K562 (cell line): ENCODE measurements around the gene SOST. TPM values are rescaled to one million over a fixed set of nuclear protein-coding genes. Genes with fewer than 3 reads are reported as not detected.

Source experiments
- ATAC-seq: fragments of 200-7000 bp; cut with Tn5 transposase; 3 replicates; pipeline ENCODE4 v1.9.1; 2020; ENCODE audit warnings: moderate library complexity
- BruUV-seq: library from RNA; stranded (reverse); fragments of 400-500 nt; replicated peaks from 2 replicates; lab custom pipeline; 2021; lab: Mats Ljungman, UMichigan
- CTCF ChIA-PET: fragments of 300-600 bp; formaldehyde crosslinking; extraction: SDS; loops from one replicate; lab custom pipeline; 2021; ENCODE audit warnings: low intra/inter-chr PET ratio; lab: Yijun Ruan, JAX
- POLR2A ChIA-PET: fragments of 300-600, 350-650 bp; sonication (Branson Sonifier 250); formaldehyde crosslinking; extraction: SDS; loops from one replicate; lab custom pipeline; 2021; ENCODE audit warnings: antibody characterized with exemption, inconsistent platforms; lab: Yijun Ruan, JAX
- DNase-seq, 4 experiments: peaks; one replicate each; pipeline versions ENCODE4 v3.0.0 to v3.0.0-alpha.2; 2011 to 2018; ENCODE audit warnings: low spot score in 3 of 4, mixed read lengths in 3 of 4; ENCODE audit errors: extremely low read depth in 1 of 4
- FAIRE-seq: peaks from 2 replicates; lab custom pipeline; 2011; peaks lifted over from hg19 to GRCh38; lab: Jason Lieb, UNC
- H2AFZ ChIP-seq: 2 replicates; pipeline ENCODE4 v1.6.0; 2011; ENCODE audit warnings: low read depth, low read length, control low read depth, inconsistent platforms
- H3K27ac ChIP-seq: fragments of 200-600 bp; 3 replicates; pipeline ENCODE4 v1.8.0; 2011; ENCODE audit warnings: low read depth, mild to moderate bottlenecking, control low read depth, inconsistent platforms, low read length, moderate library complexity, mixed read lengths; ENCODE audit errors: extremely low read depth
- H3K27me3 ChIP-seq, 2 experiments: fragments of 300-600 bp in 1 of 2; 2 replicates in 1 of 2; 3 replicates in 1 of 2; pipeline versions ENCODE4 v1.6.0 to v1.8.0; 2011; ENCODE audit warnings: inconsistent platforms in 2 of 2, low read length in 2 of 2, mild to moderate bottlenecking in 1 of 2, mixed read lengths in 1 of 2, moderate library complexity in 1 of 2; ENCODE audit not compliant: control insufficient read depth in 2 of 2, insufficient read depth in 2 of 2
- H3K36me3 ChIP-seq: fragments of 300-600 bp; 3 replicates; pipeline ENCODE4 v1.8.0; 2011; ENCODE audit warnings: mild to moderate bottlenecking, low read length, inconsistent platforms; ENCODE audit not compliant: control insufficient read depth, insufficient read depth
- H3K4me1 ChIP-seq, 2 experiments: fragments of 200-600 bp in 1 of 2; replicated peaks in 1 of 2; 2 replicates in 1 of 2; 3 replicates in 1 of 2; pipeline versions ENCODE4 v1.5.1 to v1.8.0; 2011; ENCODE audit warnings: inconsistent platforms in 2 of 2, low read length in 2 of 2, mild to moderate bottlenecking in 1 of 2, mixed read lengths in 1 of 2, moderate library complexity in 1 of 2; ENCODE audit not compliant: control insufficient read depth in 2 of 2, insufficient read depth in 2 of 2
- H3K4me2 ChIP-seq: 2 replicates; pipeline ENCODE4 v1.6.1; 2011; ENCODE audit warnings: low read length, control low read depth, inconsistent platforms, mixed read lengths; ENCODE audit not compliant: insufficient read depth
- H3K4me3 ChIP-seq: fragments of 200-600 bp; sonication (generic), shearing (Covaris generic); 2 replicates; pipeline ENCODE4 v1.5.1; 2016; ENCODE audit warnings: control low read depth, inconsistent platforms
- H3K79me2 ChIP-seq: fragments of 200-600 bp; 3 replicates; pipeline ENCODE4 v1.8.0; 2011; ENCODE audit warnings: low read length, inconsistent platforms; ENCODE audit not compliant: control insufficient read depth, insufficient read depth
- H3K9ac ChIP-seq, 2 experiments: 2 replicates each; pipeline versions ENCODE4 v1.6.0 to v1.6.1; 2011; ENCODE audit warnings: low read depth in 2 of 2, low read length in 2 of 2, control low read depth in 1 of 2, inconsistent platforms in 1 of 2, mild to moderate bottlenecking in 1 of 2, mixed read lengths in 1 of 2; ENCODE audit not compliant: insufficient read depth in 1 of 2
- H3K9me1 ChIP-seq: one replicate; pipeline ENCODE4 v1.6.0; 2011; ENCODE audit warnings: inconsistent platforms, mild to moderate bottlenecking, low read length, moderate library complexity; ENCODE audit not compliant: control insufficient read depth, insufficient read depth
- H3K9me3 ChIP-seq: replicated peaks from 2 replicates; pipeline ENCODE4 v1.5.1; 2011; ENCODE audit warnings: low read depth, low read length, inconsistent platforms; ENCODE audit not compliant: control insufficient read depth, insufficient read depth
- H4K20me1 ChIP-seq: replicated peaks from 2 replicates; pipeline ENCODE4 v1.6.1; 2011; ENCODE audit warnings: low read length, inconsistent platforms, mixed read lengths; ENCODE audit not compliant: control insufficient read depth, insufficient read depth
- C11orf30 ChIP-seq: fragments of 450-650 bp; IDR thresholded peaks from 2 replicates; pipeline ENCODE4 v1.6.1; 2016; ENCODE audit warnings: low read depth, mild to moderate bottlenecking
- DPF2 ChIP-seq: fragments of 450-650 bp; IDR thresholded peaks from 2 replicates; pipeline ENCODE4 v1.6.1; 2016
- MAFF ChIP-seq: IDR thresholded peaks from 2 replicates; pipeline ENCODE4 v1.6.1; 2012; ENCODE audit warnings: low read length, improper control_type of control experiment
- MAFG ChIP-seq: fragments of 450-650 bp; conservative IDR thresholded peaks from 2 replicates; pipeline ENCODE4 v1.6.1; 2016; ENCODE audit warnings: missing genetic modification characterization, missing compliant biosample characterization
- MAFK ChIP-seq: IDR thresholded peaks from 2 replicates; pipeline ENCODE4 v1.6.1; 2011; ENCODE audit warnings: low read length, improper control_type of control experiment
- NFE2 ChIP-seq: IDR thresholded peaks from 2 replicates; pipeline ENCODE4 v1.6.1; 2014; ENCODE audit warnings: antibody characterized with exemption, low read depth
- SMARCA4 ChIP-seq: fragments of 450-650 bp; IDR thresholded peaks from 2 replicates; pipeline ENCODE4 v1.6.1; 2016
- ZNF316 ChIP-seq: fragments of 450-650 bp; IDR thresholded peaks from 2 replicates; pipeline ENCODE4 v1.6.1; 2016
- ZNF444 ChIP-seq: fragments of 250-450 bp; sonication (Bioruptor Pico); IDR thresholded peaks from 2 replicates; pipeline ENCODE4 v1.4.0; 2020; ENCODE audit warnings: mild to moderate bottlenecking, moderate library complexity
- ZNF830 ChIP-seq: fragments of 250-450 bp; sonication (Bioruptor Pico); IDR thresholded peaks from 2 replicates; pipeline ENCODE4 v1.5.0; 2021; ENCODE audit warnings: mild to moderate bottlenecking
- WGBS: fragments of 100-300 bp; shearing (Covaris generic); methylation state at CpG from one replicate; pipeline ENCODE4 v1.1.6; 2016; ENCODE audit warnings: low coverage, mixed read lengths; ENCODE audit not compliant: insufficient coverage; ENCODE audit errors: missing lambda C conversion rate; 5-methylcytosine and 5-hydroxymethylcytosine counted together
- in situ Hi-C: fragments of 300-500 bp; cut with MboI; formaldehyde crosslinking; loops from 4 replicates; pipeline ENCODE4 v1.15.0; 2018; ENCODE audit warnings: inconsistent platforms, mixed read lengths
- intact Hi-C: fragments of 100-400 bp; cut with micrococcal nuclease; formaldehyde crosslinking; loops from 2 replicates; pipeline ENCODE4 v1.14.2; 2022
- polyA plus RNA-seq, 8 experiments: library from polyadenylated mRNA; depleted of rRNA in 4 of 8; stranded (reverse) in 5 of 8; unstranded in 3 of 8; fragments of >200 nt; fragmentation: Nextera tagmentation in 2 of 8; fragmentation: Illumina TruSeq in 1 of 8; extraction: Ambion mirVana in 2 of 8; extraction: Trizol in 1 of 8; gene quantifications; 2 replicates each; pipeline versions ENCODE4 v1.2.1 to v1.2.3, GENCODE V29; 2011 to 2014; ENCODE audit warnings: inconsistent platforms in 1 of 8, missing spikeins in 1 of 8
- total RNA-seq, 7 experiments: library from RNA; depleted of rRNA in 6 of 7; stranded (reverse); fragments of >200 nt in 6 of 7; fragmentation: Illumina TruSeq in 2 of 7; extraction: Trizol in 2 of 7; gene quantifications; 2 replicates each; pipeline versions ENCODE4 v1.2.1 to v1.2.3, GENCODE V29; 2011 to 2021; ENCODE audit warnings: low replicate concordance in 1 of 7
- TF ChIP-seq, protein P1 (sequence below): fragments of 450-650 bp; IDR thresholded peaks from 2 replicates; pipeline ENCODE4 v1.6.1; 2017; ENCODE audit warnings: antibody characterized with exemption, mild to moderate bottlenecking

The SOST gene
- total and polyA plus RNA-seq, 9 of the 15 experiments (the other 6 are each of a cell fraction or from before 2014, with no cell fraction given) = not detected

DNA sequence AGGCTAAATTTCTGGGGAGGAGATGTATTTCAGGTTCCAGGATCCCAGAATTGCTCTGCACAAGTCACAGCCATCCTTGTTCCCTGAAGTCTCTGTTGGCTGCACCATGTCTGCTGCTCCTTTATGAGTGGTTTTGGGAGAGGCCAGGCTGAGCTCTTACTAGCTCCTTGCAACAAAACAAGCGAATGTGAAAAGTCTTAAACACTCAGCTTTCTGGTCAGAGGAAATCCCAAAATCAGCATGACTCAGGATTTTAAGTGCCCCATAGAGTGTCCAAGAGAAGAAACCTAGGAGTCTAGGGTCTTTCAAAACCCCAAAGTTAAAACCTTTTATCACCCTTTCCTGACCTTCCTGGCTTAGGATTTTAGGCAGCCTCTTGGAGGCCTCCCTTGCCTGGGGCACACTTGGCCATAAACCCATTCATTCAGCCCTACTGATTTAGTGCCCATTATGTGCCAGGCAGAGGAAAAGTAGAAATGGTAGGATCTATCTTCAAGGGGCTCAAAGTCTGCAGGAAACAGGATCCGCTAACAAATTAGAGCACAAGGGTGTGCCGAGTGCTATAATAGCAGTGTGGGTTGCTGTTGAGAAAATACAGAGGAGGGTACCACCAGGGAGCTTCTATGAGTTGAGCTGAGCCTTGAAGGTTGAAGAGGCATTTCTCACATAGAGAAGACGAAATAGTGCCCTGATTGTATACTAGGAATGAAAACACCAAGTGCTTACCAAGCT lies 36.9 kb downstream of the SOST start:
- Histone ChIP-seq H2AFZ (peak overlapping the region; percentile 64), H3K9ac (peak overlapping the region in 1 of 2 experiments; percentile 34; a peak in 2 of 4 replicates), H3K79me2 (no peaks in the 10 kb centered on the region), H4K20me1 (no peaks in the 10 kb centered on the region), H3K27me3 (peaks cover 5% of the 10 kb centered on the region in 2 experiments; a peak in 4 of 5 replicates), H3K4me2 (peak overlapping the region; percentile 35; the same call in 1 of the 2 replicates), H3K4me3 (no peak overlapping the region), H3K4me1 (peaks cover 7 to 14% of the 10 kb centered on the region in 2 experiments), H3K27ac (peak overlapping the region; percentile 43; the same call in 1 of the 3 replicates), H3K9me3 (no peaks in the 10 kb centered on the region), H3K9me1 (no peaks in the 10 kb centered on the region), H3K36me3 (no peaks in the 10 kb centered on the region)
- FAIRE-seq (no peak), DNase-seq (peak in 2 of 4 experiments; percentile 22 to 29), ATAC-seq (peak; percentile 51; the same call in 2 of the 3 replicates)
- in situ Hi-C loops (no loop called here), intact Hi-C loops (no loop called here)
- CTCF ChIA-PET = no interaction called here
- POLR2A ChIA-PET = interaction anchor here (0.7 to 1.0 kb wide), 2 partner anchors 18 to 39 kb away, joined by 4 read pairs; no protein-coding TSS in a partner anchor
- TSS peak; percentile 88 for BruUV-seq
- TF ChIP-seq MAFF = peak; percentile 67; the same call in 1 of the 2 replicates
- TF ChIP-seq C11orf30 = peak; percentile 89
- TF ChIP-seq SMARCA4 = 0 out of 2 replicates have a peak, but pooled peaks have one; percentile 12
- no peak for TF ChIP-seq ZNF830 (CRISPR knock-in tag)
- peak; percentile 85 for TF ChIP-seq ZNF316
- TF ChIP-seq DPF2 = no peak
- peak; percentile 70 for TF ChIP-seq NFE2
- TF ChIP-seq MAFG (tag) = peak; percentile 82
- peak; percentile 78 for TF ChIP-seq MAFK
- TF ChIP-seq, protein P1, sequence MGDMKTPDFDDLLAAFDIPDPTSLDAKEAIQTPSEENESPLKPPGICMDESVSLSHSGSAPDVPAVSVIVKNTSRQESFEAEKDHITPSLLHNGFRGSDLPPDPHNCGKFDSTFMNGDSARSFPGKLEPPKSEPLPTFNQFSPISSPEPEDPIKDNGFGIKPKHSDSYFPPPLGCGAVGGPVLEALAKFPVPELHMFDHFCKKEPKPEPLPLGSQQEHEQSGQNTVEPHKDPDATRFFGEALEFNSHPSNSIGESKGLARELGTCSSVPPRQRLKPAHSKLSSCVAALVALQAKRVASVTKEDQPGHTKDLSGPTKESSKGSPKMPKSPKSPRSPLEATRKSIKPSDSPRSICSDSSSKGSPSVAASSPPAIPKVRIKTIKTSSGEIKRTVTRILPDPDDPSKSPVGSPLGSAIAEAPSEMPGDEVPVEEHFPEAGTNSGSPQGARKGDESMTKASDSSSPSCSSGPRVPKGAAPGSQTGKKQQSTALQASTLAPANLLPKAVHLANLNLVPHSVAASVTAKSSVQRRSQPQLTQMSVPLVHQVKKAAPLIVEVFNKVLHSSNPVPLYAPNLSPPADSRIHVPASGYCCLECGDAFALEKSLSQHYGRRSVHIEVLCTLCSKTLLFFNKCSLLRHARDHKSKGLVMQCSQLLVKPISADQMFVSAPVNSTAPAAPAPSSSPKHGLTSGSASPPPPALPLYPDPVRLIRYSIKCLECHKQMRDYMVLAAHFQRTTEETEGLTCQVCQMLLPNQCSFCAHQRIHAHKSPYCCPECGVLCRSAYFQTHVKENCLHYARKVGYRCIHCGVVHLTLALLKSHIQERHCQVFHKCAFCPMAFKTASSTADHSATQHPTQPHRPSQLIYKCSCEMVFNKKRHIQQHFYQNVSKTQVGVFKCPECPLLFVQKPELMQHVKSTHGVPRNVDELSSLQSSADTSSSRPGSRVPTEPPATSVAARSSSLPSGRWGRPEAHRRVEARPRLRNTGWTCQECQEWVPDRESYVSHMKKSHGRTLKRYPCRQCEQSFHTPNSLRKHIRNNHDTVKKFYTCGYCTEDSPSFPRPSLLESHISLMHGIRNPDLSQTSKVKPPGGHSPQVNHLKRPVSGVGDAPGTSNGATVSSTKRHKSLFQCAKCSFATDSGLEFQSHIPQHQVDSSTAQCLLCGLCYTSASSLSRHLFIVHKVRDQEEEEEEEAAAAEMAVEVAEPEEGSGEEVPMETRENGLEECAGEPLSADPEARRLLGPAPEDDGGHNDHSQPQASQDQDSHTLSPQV = 0 out of 2 replicates have a peak, but pooled peaks have one; percentile 43
- TF ChIP-seq ZNF444 (CRISPR knock-in tag) = no peak
- WGBS = 33% methylated on average over 4 of the region's 4 CpGs
